NCI-H2107 (cell line): ENCODE measurements around the gene SCYGR6.

Experiments
- DNase-seq: peaks from one replicate; lab custom pipeline; 2025; lab: John Stamatoyannopoulos, UW

The SCYGR6 gene

GRCh38 chr2:227713291-227713690 lies 11.3 kb downstream of the SCYGR6 start:
- DNase-seq, result no peak

- no peak for DNase-seq
Measured at GRCh38 chr2:227710986-227711385, 13.6 kb downstream of the SCYGR6 start.

GRCh38 chr2:227707390-227707789 lies 17.2 kb downstream of the SCYGR6 start:
- no peak for DNase-seq

DNA sequence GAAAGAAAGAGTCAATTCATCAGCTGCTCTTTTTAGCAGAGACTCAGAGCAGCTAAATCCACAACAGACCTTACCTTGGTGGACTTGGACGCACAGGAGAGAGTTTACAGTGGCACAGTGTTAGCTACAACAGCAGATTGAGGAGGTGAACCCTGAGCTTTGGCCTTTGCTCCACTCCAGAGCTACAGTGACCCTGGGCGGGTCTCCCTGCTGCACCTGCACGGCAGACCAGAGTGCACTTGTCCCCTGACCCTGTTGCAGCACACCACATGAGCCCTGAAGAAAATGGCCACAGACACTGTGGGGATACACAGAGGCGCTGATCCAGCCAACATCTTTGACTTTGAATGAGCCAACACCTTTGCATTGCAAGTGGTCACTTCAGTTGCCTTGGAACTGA lies 17.7 kb downstream of the SCYGR6 start:
- no peak for DNase-seq

DNA sequence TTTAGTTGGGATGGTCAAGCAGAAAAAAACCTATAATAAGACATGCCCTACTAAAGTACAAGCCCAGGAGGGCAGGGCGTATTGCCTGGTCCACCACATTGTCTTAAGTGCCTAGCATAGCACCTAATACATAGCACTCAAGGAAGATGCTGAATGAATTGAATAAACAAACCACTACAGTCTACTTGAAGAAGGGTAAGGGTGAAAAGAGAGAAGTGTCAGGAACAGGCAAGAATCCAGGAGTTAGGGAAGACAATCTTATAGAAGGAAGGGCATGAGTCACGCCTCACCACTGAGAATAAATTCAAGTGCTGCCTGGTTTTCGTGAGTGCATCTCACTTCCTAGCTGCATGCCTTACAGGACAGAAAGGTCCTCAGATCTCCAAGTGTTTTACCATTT lies 20.6 kb downstream of the SCYGR6 start:
- no peak for DNase-seq

DNA sequence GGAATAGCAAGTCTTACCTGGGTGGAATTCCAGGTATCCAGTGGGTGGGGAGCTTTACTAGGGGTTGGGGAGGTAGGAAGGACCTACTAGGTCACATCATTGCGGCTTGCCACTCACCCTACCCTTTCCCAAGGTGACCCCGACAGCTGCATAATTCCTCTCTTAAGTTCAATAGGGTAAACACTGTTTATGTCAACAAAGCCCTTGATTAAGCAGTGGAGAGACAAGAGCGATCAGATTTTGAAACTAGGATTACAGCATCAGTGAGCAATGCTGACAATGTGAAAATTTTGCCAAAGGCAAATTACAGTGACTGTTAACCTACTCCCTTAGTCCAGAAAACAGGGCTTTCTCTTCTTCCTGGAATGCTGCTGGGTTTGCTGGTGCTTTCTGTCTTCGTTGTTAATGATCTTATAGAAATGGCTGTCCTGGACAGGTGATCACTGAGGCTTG lies 21.3 kb downstream of the SCYGR6 start:
- DNase-seq, result no peak

- DNase-seq, result no peak
Measured at GRCh38 chr2:227701556-227701955, 23.0 kb downstream of the SCYGR6 start.

DNA sequence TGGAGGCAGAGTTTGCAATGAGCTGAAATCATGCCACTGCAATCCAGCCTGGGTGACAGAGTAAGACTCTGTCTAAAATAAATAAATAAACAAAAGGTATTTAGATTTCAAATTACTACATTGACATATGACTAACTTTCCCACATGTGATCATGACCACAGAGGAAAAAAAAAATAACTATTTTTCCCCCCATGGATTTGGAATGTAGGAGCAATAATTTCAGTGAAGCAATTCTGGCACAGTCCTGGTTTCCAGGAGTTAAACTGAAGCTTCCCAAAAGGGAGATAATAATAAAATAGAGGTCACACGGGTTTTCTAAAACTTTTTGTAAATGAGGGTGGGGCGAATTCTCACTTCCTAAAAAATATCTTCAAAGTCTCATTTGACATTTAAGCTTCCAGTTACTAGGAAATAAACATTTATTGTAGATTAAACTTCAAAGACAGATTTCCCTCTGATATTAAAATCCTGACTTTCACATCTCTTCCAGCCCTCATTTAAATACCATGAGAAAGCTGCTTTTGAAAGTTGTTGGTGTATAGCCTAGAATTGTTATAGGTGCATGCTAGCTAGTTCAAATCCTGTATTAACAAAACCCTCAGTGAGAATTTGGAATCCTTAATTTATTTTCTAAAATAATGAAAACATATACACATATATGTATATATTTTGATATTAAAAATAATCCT lies 27.4 kb downstream of the SCYGR6 start:
- DNase-seq, result no peak

- DNase-seq, result no peak
Measured at GRCh38 chr2:227687189-227687588, 37.4 kb downstream of the SCYGR6 start.

- DNase-seq, result no peak
Measured at GRCh38 chr2:227684258-227684657, 40.3 kb downstream of the SCYGR6 start.

- no peak for DNase-seq
Measured at GRCh38 chr2:227677928-227678327, 46.6 kb downstream of the SCYGR6 start.

DNA sequence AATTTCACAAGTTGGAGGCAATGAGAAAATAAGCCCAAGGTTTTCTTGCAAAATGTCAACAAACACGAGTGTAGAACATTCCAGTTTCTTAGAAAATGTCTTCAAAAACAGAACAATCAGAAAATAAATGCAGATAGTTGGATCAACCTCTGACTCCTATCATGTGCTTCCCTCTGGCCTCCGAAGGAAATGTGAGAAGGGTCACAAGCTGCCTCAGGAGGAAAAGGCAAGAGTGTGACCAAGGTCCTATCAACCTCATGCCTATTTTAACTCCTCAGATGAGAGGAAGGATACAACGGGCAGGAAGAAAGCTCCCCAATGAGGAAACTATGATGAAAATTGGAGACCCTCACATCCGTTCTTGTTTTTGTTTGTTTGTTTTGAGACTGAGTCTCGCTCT lies 50.1 kb downstream of the SCYGR6 start:
- no peak for DNase-seq
